A673 (cell line): ENCODE results near the gene STPG4. TPM values are rescaled to one million over a fixed set of nuclear protein-coding genes. Genes with fewer than 3 reads are reported as not detected.

Experiments used
- BruUV-seq: library from RNA; stranded (reverse); fragments of 400-500 nt; replicated peaks from 2 replicates; lab custom pipeline; 2021; lab: Mats Ljungman, UMichigan
- CTCF ChIA-PET: fragments of 300-600 bp; sonication (Branson Sonifier 250); formaldehyde crosslinking; loops from one replicate; lab custom pipeline; 2022; ENCODE audit warnings: antibody characterized with exemption; lab: Charles Lee
- POLR2A ChIA-PET: fragments of 300-600 bp; sonication (Branson Sonifier 250); formaldehyde crosslinking; loops from one replicate; lab custom pipeline; 2022; ENCODE audit warnings: antibody characterized with exemption; ENCODE audit not compliant: low non-redundant PET; lab: Charles Lee
- DNase-seq: peaks from one replicate; pipeline ENCODE4 v3.0.0-alpha.2; 2015; ENCODE audit warnings: low spot score
- H3K27ac ChIP-seq: fragments of 200-600 bp; sonication (generic); 2 replicates; pipeline ENCODE4 v1.5.1; 2016; ENCODE audit warnings: mixed run types, low read depth, mild to moderate bottlenecking, mixed read lengths, antibody characterized with exemption, low read length; ENCODE audit not compliant: poor library complexity, severe bottlenecking
- H3K27me3 ChIP-seq: fragments of 200-600 bp; sonication (generic); replicated peaks from 2 replicates; pipeline ENCODE4 v1.6.1; 2017; ENCODE audit warnings: mixed run types, low read depth, mild to moderate bottlenecking, mixed read lengths, antibody characterized with exemption, low read length; ENCODE audit not compliant: insufficient read depth, poor library complexity
- H3K36me3 ChIP-seq: fragments of 200-600 bp; sonication (generic); 2 replicates; pipeline ENCODE4 v1.6.1; 2016; ENCODE audit warnings: mixed run types, mild to moderate bottlenecking, mixed read lengths, antibody characterized with exemption, low read length; ENCODE audit not compliant: insufficient read depth, poor library complexity, severe bottlenecking
- H3K4me1 ChIP-seq: fragments of 200-600 bp; sonication (generic); 2 replicates; pipeline ENCODE4 v1.6.1; 2017; ENCODE audit warnings: mixed run types, mild to moderate bottlenecking, mixed read lengths, antibody characterized with exemption, low read length; ENCODE audit not compliant: insufficient read depth, poor library complexity, severe bottlenecking
- H3K4me3 ChIP-seq: fragments of 200-600 bp; sonication (generic); 2 replicates; pipeline ENCODE4 v1.5.1; 2016; ENCODE audit warnings: low read depth, mixed run types, mild to moderate bottlenecking, mixed read lengths, low read length; ENCODE audit not compliant: poor library complexity, severe bottlenecking
- H3K9me3 ChIP-seq: fragments of 200-600 bp; sonication (generic); 2 replicates; pipeline ENCODE4 v1.6.1; 2016; ENCODE audit warnings: mixed run types, low read depth, mild to moderate bottlenecking, mixed read lengths, antibody characterized with exemption, low read length; ENCODE audit not compliant: poor library complexity, severe bottlenecking
- EZH2 ChIP-seq: fragments of 200-600 bp; sonication (generic); IDR thresholded peaks from 2 replicates; pipeline ENCODE4 v1.6.1; 2017; ENCODE audit warnings: borderline replicate concordance, low read depth, mild to moderate bottlenecking, mixed read lengths, antibody characterized with exemption, low read length; ENCODE audit not compliant: poor library complexity, severe bottlenecking
- intact Hi-C: fragments of 100-400 bp; cut with micrococcal nuclease; formaldehyde crosslinking; loops from one replicate; pipeline ENCODE4 v1.10.0; 2022; ENCODE audit not compliant: unreplicated experiment
- total RNA-seq: library from RNA; stranded (reverse); gene quantifications from 2 replicates; pipeline ENCODE4 v1.2.3, GENCODE V29; 2021
- TF ChIP-seq, protein P1 (sequence below): fragments of 300-800, 200-600 bp; sonication (generic); conservative IDR thresholded peaks from 2 replicates; pipeline ENCODE4 v1.5.1; 2017; ENCODE audit warnings: low read depth, mild to moderate bottlenecking, antibody characterized with exemption, low read length, moderate library complexity, mixed read lengths

The STPG4 gene
- total RNA-seq, 1 experiment from 2014 or later, result 0.75 TPM

DNA sequence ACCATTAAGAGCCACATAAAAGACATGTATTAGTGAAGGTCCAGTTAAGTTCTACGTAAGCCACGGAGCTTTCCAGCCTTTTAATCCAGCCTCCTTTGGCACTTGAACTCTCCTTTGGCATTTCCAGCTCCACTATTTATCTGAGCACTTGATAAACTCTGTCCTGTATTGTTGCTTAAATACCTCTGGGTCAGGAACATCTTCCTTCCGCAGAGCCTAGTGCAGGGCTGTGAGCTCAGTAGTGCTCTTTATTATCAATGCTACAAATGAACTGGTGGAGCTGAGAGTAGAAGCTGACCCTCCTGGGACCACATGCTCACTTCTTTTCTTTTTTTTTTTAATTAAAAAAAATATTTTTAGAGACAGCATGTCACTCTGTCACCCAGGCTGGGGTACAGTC lies 4.9 kb downstream of the STPG4 start:
- CTCF ChIA-PET, result interaction anchor here (0.5 kb wide), 1 partner anchor 195 kb away, joined by 3 read pairs; no protein-coding TSS in a partner anchor
- Histone ChIP-seq H3K4me1 (no peaks in the 10 kb centered on the region), H3K27me3 (no peaks in the 10 kb centered on the region), H3K4me3 (no peak overlapping the region), H3K27ac (no peak overlapping the region), H3K36me3 (peaks cover 22% of the 10 kb centered on the region), H3K9me3 (no peaks in the 10 kb centered on the region)
- POLR2A ChIA-PET, result interaction anchor here (0.5 kb wide), 1 partner anchor 44 kb away, joined by 5 read pairs; no protein-coding TSS in a partner anchor
- intact Hi-C loops, result no loop called here
- TF ChIP-seq, protein P1, sequence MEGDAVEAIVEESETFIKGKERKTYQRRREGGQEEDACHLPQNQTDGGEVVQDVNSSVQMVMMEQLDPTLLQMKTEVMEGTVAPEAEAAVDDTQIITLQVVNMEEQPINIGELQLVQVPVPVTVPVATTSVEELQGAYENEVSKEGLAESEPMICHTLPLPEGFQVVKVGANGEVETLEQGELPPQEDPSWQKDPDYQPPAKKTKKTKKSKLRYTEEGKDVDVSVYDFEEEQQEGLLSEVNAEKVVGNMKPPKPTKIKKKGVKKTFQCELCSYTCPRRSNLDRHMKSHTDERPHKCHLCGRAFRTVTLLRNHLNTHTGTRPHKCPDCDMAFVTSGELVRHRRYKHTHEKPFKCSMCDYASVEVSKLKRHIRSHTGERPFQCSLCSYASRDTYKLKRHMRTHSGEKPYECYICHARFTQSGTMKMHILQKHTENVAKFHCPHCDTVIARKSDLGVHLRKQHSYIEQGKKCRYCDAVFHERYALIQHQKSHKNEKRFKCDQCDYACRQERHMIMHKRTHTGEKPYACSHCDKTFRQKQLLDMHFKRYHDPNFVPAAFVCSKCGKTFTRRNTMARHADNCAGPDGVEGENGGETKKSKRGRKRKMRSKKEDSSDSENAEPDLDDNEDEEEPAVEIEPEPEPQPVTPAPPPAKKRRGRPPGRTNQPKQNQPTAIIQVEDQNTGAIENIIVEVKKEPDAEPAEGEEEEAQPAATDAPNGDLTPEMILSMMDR, result no peak
- TF ChIP-seq EZH2, result no peak
- no TSS peak for BruUV-seq
- no peak for DNase-seq

DNA sequence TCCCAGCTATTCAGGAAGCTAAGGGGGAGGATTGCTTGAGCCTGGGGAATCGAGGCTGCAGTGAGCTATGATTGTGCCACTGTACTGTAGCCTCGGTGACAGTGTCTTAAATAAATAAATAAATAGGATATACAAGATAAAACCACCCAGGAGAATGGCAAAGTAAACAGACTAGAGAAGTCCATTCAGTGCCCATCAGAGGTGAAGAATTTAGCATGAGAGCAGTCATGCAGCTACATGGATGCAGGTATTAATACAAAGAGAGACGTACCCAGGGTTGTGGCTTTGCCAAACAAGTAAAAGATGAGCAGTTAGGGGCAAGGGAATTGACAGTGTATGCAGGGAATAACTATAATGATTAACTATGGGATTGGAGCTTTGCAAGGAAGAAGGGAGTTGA lies 8.1 kb downstream of the STPG4 start:
- no TSS peak for BruUV-seq

DNA sequence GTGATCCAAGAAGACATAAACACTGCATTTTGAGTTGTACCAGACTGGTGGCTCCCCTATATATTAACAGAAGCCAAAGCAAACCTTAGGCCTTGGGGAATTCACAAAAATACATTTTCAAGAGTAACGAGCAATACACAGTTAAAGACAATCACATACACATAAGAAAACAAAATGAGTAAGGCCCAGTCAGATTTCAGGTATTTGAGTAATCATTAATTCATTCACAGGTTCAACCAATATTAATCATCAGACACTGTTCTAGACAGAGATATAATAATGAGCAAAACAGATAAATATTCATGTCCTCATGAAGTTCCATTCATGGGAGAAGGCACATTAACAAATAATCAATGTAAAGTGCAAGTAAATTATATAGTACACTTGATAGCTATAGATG lies 9.6 kb downstream of the STPG4 start:
- CTCF ChIA-PET, result no interaction called here
- Histone ChIP-seq H3K27me3 (no peaks in the 10 kb centered on the region), H3K9me3 (no peaks in the 10 kb centered on the region), H3K36me3 (peaks cover 17% of the 10 kb centered on the region), H3K4me3 (no peak overlapping the region), H3K4me1 (no peaks in the 10 kb centered on the region), H3K27ac (no peak overlapping the region)
- no peak for DNase-seq
- intact Hi-C loops, result no loop called here
- BruUV-seq, result no TSS peak
- POLR2A ChIA-PET, result no interaction called here
- TF ChIP-seq EZH2, result no peak

More for the DNA sequence above, 8.1 kb downstream of the STPG4 start:
- intact Hi-C loops, result no loop called here
- TF ChIP-seq, protein P1, result no peak
- TF ChIP-seq EZH2, result no peak
- H3K36me3 ChIP-seq, result peaks cover 22% of the 10 kb centered on the region
- H3K9me3 ChIP-seq, result no peaks in the 10 kb centered on the region
- no peaks in the 10 kb centered on the region for H3K4me1 ChIP-seq
- ChIA-PET POLR2A (no interaction called here), CTCF (no interaction called here)
- no peaks in the 10 kb centered on the region for H3K27me3 ChIP-seq
- DNase-seq, result no peak
- H3K27ac ChIP-seq, result no peak overlapping the region
- no peak overlapping the region for H3K4me3 ChIP-seq

DNA sequence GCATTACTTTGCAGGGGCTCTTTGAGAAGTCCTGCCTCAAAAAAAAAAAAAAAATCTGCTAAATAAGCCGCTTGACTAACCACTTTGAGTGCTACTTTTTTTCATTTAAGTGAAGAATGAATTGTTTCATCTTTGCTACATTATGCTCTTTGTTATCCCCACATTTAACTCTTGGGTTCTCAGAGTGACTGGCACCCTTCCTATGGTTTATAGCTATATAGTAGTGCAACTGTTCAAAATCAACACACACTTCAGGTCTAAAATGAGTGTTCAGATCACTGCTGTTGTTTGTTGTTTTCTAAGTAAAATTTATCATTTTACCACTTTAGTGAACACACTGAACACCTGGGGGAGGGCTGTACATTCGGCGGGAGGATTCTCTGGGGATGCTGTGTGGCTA lies 13.6 kb downstream of the STPG4 start:
- Histone ChIP-seq H3K27me3 (no peaks in the 10 kb centered on the region), H3K9me3 (peaks cover 4% of the 10 kb centered on the region), H3K36me3 (peaks cover 6% of the 10 kb centered on the region), H3K27ac (no peak overlapping the region), H3K4me3 (no peak overlapping the region), H3K4me1 (no peaks in the 10 kb centered on the region)
- no peak for DNase-seq
- POLR2A ChIA-PET, result no interaction called here
- intact Hi-C loops, result no loop called here
- CTCF ChIA-PET, result no interaction called here
- BruUV-seq, result no TSS peak
- TF ChIP-seq, protein P1, result no peak
